ENCODE results near the gene EPRS1. TPM values are rescaled to one million over a fixed set of nuclear protein-coding genes. Genes with fewer than 3 reads are reported as not detected.

EPRS1 gene
- total RNA-seq, 1 donor from 2014 or later: 178 TPM

GRCh38 chr1:220003015-220003414, 43.3 kb downstream of the EPRS1 start:
- H3K36me3 Mint-ChIP-seq (ENCODE audit: low read depth): peaks cover 24% of the 10 kb centered on the region
- peaks cover 19% of the 10 kb centered on the region for H3K4me1 Mint-ChIP-seq (ENCODE audit: low read depth)
- no peaks in the 10 kb centered on the region for H3K9me3 Mint-ChIP-seq (ENCODE audit: low read depth)
- H3K4me3 Mint-ChIP-seq (ENCODE audit: unreplicated experiment): no peak overlapping the region
- no peak overlapping the region for H3K27ac Mint-ChIP-seq (ENCODE audit: unreplicated experiment)
- no peaks in the 10 kb centered on the region for H3K27me3 Mint-ChIP-seq (ENCODE audit: low read depth)
- TF ChIP-seq CTCF (IDR thresholded peaks at IDR 0.05): no peak
- no peak for DNase-seq (ENCODE audit: low spot score)

- H3K27me3 Mint-ChIP-seq (ENCODE audit: low read depth): no peaks in the 10 kb centered on the region
- H3K4me1 Mint-ChIP-seq (ENCODE audit: low read depth): peaks cover 19% of the 10 kb centered on the region
- peaks cover 27% of the 10 kb centered on the region for H3K36me3 Mint-ChIP-seq (ENCODE audit: low read depth)
- peak overlapping the region; percentile 90 for H3K27ac Mint-ChIP-seq (ENCODE audit: unreplicated experiment)
- no peak for TF ChIP-seq CTCF (IDR thresholded peaks at IDR 0.05)
- no peaks in the 10 kb centered on the region for H3K9me3 Mint-ChIP-seq (ENCODE audit: low read depth)
- DNase-seq (ENCODE audit: low spot score): no peak
- H3K4me3 Mint-ChIP-seq (ENCODE audit: unreplicated experiment): no peak overlapping the region
Measured at GRCh38 chr1:220001095-220001501, 45.2 kb downstream of the EPRS1 start.

GRCh38 chr1:219999821-220000220, 46.5 kb downstream of the EPRS1 start:
- H3K9me3 Mint-ChIP-seq (ENCODE audit: low read depth): no peaks in the 10 kb centered on the region
- no peaks in the 10 kb centered on the region for H3K27me3 Mint-ChIP-seq (ENCODE audit: low read depth)
- no peak for TF ChIP-seq CTCF (IDR thresholded peaks at IDR 0.05)
- H3K36me3 Mint-ChIP-seq (ENCODE audit: low read depth): peaks cover 34% of the 10 kb centered on the region
- no peak overlapping the region for H3K4me3 Mint-ChIP-seq (ENCODE audit: unreplicated experiment)
- H3K4me1 Mint-ChIP-seq (ENCODE audit: low read depth): peaks cover 23% of the 10 kb centered on the region
- DNase-seq (ENCODE audit: low spot score): no peak
- H3K27ac Mint-ChIP-seq (ENCODE audit: unreplicated experiment): no peak overlapping the region

Other genes starting within 250 kb of the EPRS1 start
- not detected in 3 replicates for gene SLC30A10, start 117.9 kb downstream of the EPRS1 start, total RNA-seq
- gene BPNT1, start 43.3 kb upstream of the EPRS1 start, total RNA-seq: 16.3 to 26.5 TPM (median 16.9 TPM) in 3 replicates
- 64.2 to 71.9 TPM (median 64.9 TPM) in 3 replicates for gene IARS2, start 47.6 kb upstream of the EPRS1 start, total RNA-seq
- gene RAB3GAP2, start 225.9 kb upstream of the EPRS1 start, total RNA-seq: 47.5 to 55.7 TPM (median 48.2 TPM) in 3 replicates